A549 (cell line): Measurements from ENCODE around the gene SPRYD3. TPM values are rescaled to one million over a fixed set of nuclear protein-coding genes. Genes with fewer than 3 reads are reported as not detected.
A peak's percentile ranks its signal among the peaks of the same experiment; 100 is the strongest.

Source experiments
- ATAC-seq, 2 experiments: fragments of 200-7000 bp in 1 of 2; fragments of >200 bp in 1 of 2; cut with Nextera tagmentation in 1 of 2; cut with Tn5 transposase in 1 of 2; 3 replicates each; pipeline versions ENCODE4 v1.8.0 to v1.9.1; 2018 to 2020; ENCODE audit warnings: mild to moderate bottlenecking in 1 of 2, moderate library complexity in 1 of 2
- CTCF ChIA-PET: fragments of 300-600 bp; sonication (Branson Sonifier 250); formaldehyde crosslinking; extraction: SDS; loops from one replicate; lab custom pipeline; 2021; ENCODE audit warnings: antibody characterized with exemption, inconsistent platforms; lab: Yijun Ruan, JAX
- POLR2A ChIA-PET: fragments of 350-600 bp; formaldehyde crosslinking; extraction: SDS; loops from one replicate; lab custom pipeline; 2021; ENCODE audit warnings: antibody characterized with exemption, inconsistent platforms; lab: Yijun Ruan, JAX
- DNase-seq, 2 experiments: peaks; one replicate each; pipeline versions ENCODE4 v3.0.0 to v3.0.0-alpha.2; 2011 to 2016; ENCODE audit warnings: low read depth in 1 of 2, low spot score in 1 of 2
- FAIRE-seq: peaks from 2 replicates; lab custom pipeline; 2011; peaks lifted over from hg19 to GRCh38; lab: Jason Lieb, UNC
- H3K27ac ChIP-seq, 2 experiments: fragments of >200 bp; sonication (Bioruptor Twin); formaldehyde crosslinking; 3 replicates each; pipeline ENCODE4 v1.5.1; 2016 to 2017
- H3K4me1 ChIP-seq: fragments of >200 bp; sonication (Bioruptor Twin); formaldehyde crosslinking; 3 replicates; pipeline ENCODE4 v1.6.1; 2016
- H3K4me2 ChIP-seq: fragments of >200 bp; sonication (Bioruptor Twin); formaldehyde crosslinking; 3 replicates; pipeline ENCODE4 v1.6.1; 2016
- H3K4me3 ChIP-seq: fragments of >200 bp; sonication (Bioruptor Twin); formaldehyde crosslinking; 3 replicates; pipeline ENCODE4 v1.5.1; 2016
- H3K9me3 ChIP-seq: fragments of >200 bp; sonication (Bioruptor Twin); formaldehyde crosslinking; 3 replicates; pipeline ENCODE4 v1.6.1; 2016
- ATOH8 ChIP-seq: fragments of 250-450 bp; sonication (Bioruptor Pico); IDR thresholded peaks from 2 replicates; pipeline ENCODE4 v1.5.0; 2020; ENCODE audit warnings: low read depth, mild to moderate bottlenecking, moderate library complexity
- CBX2 ChIP-seq: fragments of 200-600 bp; sonication (generic); IDR thresholded peaks from 2 replicates; pipeline ENCODE4 v1.6.1; 2016; ENCODE audit warnings: low read depth, mild to moderate bottlenecking, borderline replicate concordance
- CBX8 ChIP-seq: fragments of 200-600 bp; sonication (generic); IDR thresholded peaks from 2 replicates; pipeline ENCODE4 v1.6.1; 2016
- CHD2 ChIP-seq: fragments of 150-350 bp; IDR thresholded peaks from 2 replicates; pipeline ENCODE4 v1.6.1; 2014; ENCODE audit warnings: low read length; ENCODE audit not compliant: partially characterized antibody
- HDAC2 ChIP-seq: fragments of 200-600 bp; sonication (generic); IDR thresholded peaks from 2 replicates; pipeline ENCODE4 v1.6.1; 2016
- HES2 ChIP-seq: fragments of >200 bp; sonication (Bioruptor Twin); formaldehyde crosslinking; IDR thresholded peaks from 2 replicates; pipeline ENCODE4 v1.6.1; 2016
- HOXB5 ChIP-seq: fragments of 250-450 bp; sonication (Bioruptor Pico); IDR thresholded peaks from 2 replicates; pipeline ENCODE4 v1.5.0; 2020; ENCODE audit warnings: mild to moderate bottlenecking, moderate library complexity
- KDM5A ChIP-seq: fragments of 200-600 bp; sonication (generic); IDR thresholded peaks from 2 replicates; pipeline ENCODE4 v1.6.1; 2016; ENCODE audit warnings: antibody characterized with exemption, mild to moderate bottlenecking
- MAX ChIP-seq: IDR thresholded peaks from 2 replicates; pipeline ENCODE4 v1.6.1; 2012
- MYC ChIP-seq: IDR thresholded peaks from 2 replicates; pipeline ENCODE4 v1.6.1; 2012; ENCODE audit warnings: mild to moderate bottlenecking, inconsistent platforms, low read length, improper control_type of control experiment, borderline replicate concordance
- NPAS2 ChIP-seq: fragments of 250-450 bp; sonication (Bioruptor Pico); IDR thresholded peaks from 2 replicates; pipeline ENCODE4 v1.8.0; 2022; ENCODE audit warnings: mild to moderate bottlenecking, moderate library complexity, borderline replicate concordance
- RFX5 ChIP-seq: fragments of 450-650 bp; IDR thresholded peaks from 2 replicates; pipeline ENCODE4 v1.7.1; 2014; ENCODE audit warnings: antibody characterized with exemption, mild to moderate bottlenecking, moderate library complexity
- SMC3 ChIP-seq: fragments of >200 bp; sonication (Bioruptor Twin); formaldehyde crosslinking; IDR thresholded peaks from 3 replicates; pipeline ENCODE4 v1.6.1; 2018; ENCODE audit warnings: inconsistent platforms
- TFCP2L1 ChIP-seq: fragments of 250-450 bp; sonication (Bioruptor Pico); IDR thresholded peaks from 2 replicates; pipeline ENCODE4 v1.5.0; 2021; ENCODE audit warnings: mild to moderate bottlenecking
- WGBS: methylation state at CpG from one replicate; pipeline ENCODE4 v1.1.6; 2017; ENCODE audit errors: missing lambda C conversion rate; 5-methylcytosine and 5-hydroxymethylcytosine counted together
- polyA plus RNA-seq, 4 experiments: library from polyadenylated mRNA; depleted of rRNA in 3 of 4; stranded (reverse); fragments of >200 nt; fragmentation: RNase III in 1 of 4; extraction: RNeasy Plus Mini Kit Qiagen cat#74134 plus additional on column Dnase treatment in 1 of 4; gene quantifications; 2 replicates in 3 of 4; 3 replicates in 1 of 4; pipeline ENCODE4 v1.2.3, GENCODE V29; 2011 to 2017

Gene SPRYD3
- polyA plus RNA-seq, 2 of the 4 experiments (the other 2 are of a cell fraction) = 17.3 to 26.8 TPM

GRCh38 chr12:53103860-53104305 lies 24.7 kb upstream of the SPRYD3 start:
- WGBS = 98% methylated on average over 3 of the region's 3 CpGs
- ChIA-PET POLR2A (interaction anchor here (1.2 kb wide), 1 partner anchor 76 kb away, joined by 3 read pairs; the partner anchor contains the start of gene ZNF740), CTCF (interaction anchor here (0.6 to 38.0 kb wide), 9 partner anchors 13 to 177 kb away, joined by 3 to 1424 read pairs (median 5); partner anchors contain the start of genes SPRYD3 and TNS2)
- Histone ChIP-seq H3K9me3 (no peaks in the 10 kb centered on the region), H3K4me2 (no peak overlapping the region), H3K4me3 (no peak overlapping the region), H3K4me1 (peaks cover 21% of the 10 kb centered on the region; the same call in 2 of the 3 replicates), H3K27ac (peak overlapping the region in 1 of 2 experiments; percentile 38; a peak in 1 of 6 replicates)
- TF ChIP-seq CHD2 (no peak), KDM5A (no peak), ATOH8 (CRISPR knock-in tag) (no peak)
- FAIRE-seq (no peak), ATAC-seq (no peak), DNase-seq (no peak)

- ATAC-seq = no peak
- no peak within 1 kb of the TSS for H3K4me3 ChIP-seq
- ChIA-PET CTCF (interaction anchor here (0.7 to 38.0 kb wide), 11 partner anchors 13 to 185 kb away, joined by 3 to 1424 read pairs (median 5); partner anchors contain the start of genes SPRYD3 and TNS2), POLR2A (interaction anchor here (1.2 to 1.3 kb wide), 3 partner anchors 24 to 77 kb away, joined by 3 to 4 read pairs (median 4); partner anchors contain the start of genes SPRYD3 and ZNF740)
- DNase-seq = no peak
- no peak for FAIRE-seq
- H3K4me2 ChIP-seq = 0 out of 3 replicates have a peak within 1 kb of the TSS, but pooled peaks have one; percentile 17
- 91% methylated on average over 19 of the region's 23 CpGs for WGBS
- peaks cover 26% of the 10 kb centered on the region; the same call in 2 of the 3 replicates for H3K4me1 ChIP-seq
- peak within 1 kb of the TSS in 1 of 2 experiments; percentile 38; a peak in 2 of 6 replicates for H3K27ac ChIP-seq
- TF ChIP-seq CBX8 = no peak
- no peaks in the 10 kb centered on the region for H3K9me3 ChIP-seq
Observed at GRCh38 chr12:53102883-53103807, 24.0 kb upstream of the SPRYD3 start, which contains the start of gene SOAT2. Gene SOAT2 (plus strand): TSS chr12:53103486. CDS start chr12:53103578, 92 bp downstream.

- ChIA-PET POLR2A (interaction anchor here (0.5 to 1.3 kb wide), 3 partner anchors 23 to 1235 kb away, joined by 3 to 4 read pairs (median 4); partner anchors contain the start of gene SPRYD3), CTCF (interaction anchor here (0.5 to 38.0 kb wide), 12 partner anchors 9 to 186 kb away, joined by 3 to 1424 read pairs (median 4); partner anchors contain the start of genes SPRYD3 and TNS2)
- peaks cover 27% of the 10 kb centered on the region; the same call in 2 of the 3 replicates for H3K4me1 ChIP-seq
- no peaks in the 10 kb centered on the region for H3K9me3 ChIP-seq
- WGBS = 90% methylated on average over 12 of the region's 12 CpGs
- no peak overlapping the region for H3K4me3 ChIP-seq
- TF ChIP-seq HOXB5 (no peak), MYC (no peak), SMC3 (no peak), HDAC2 (no peak), HES2 (no peak), CHD2 (no peak), KDM5A (no peak), TFCP2L1 (CRISPR knock-in tag) (no peak), CBX2 (no peak), RFX5 (no peak), MAX (no peak), NPAS2 (no peak)
- H3K27ac ChIP-seq = peak overlapping the region in 1 of 2 experiments; percentile 38; a peak in 2 of 6 replicates
- ATAC-seq (no peak), FAIRE-seq (no peak), DNase-seq (no peak)
- H3K4me2 ChIP-seq = 0 out of 3 replicates have a peak overlapping the region, but pooled peaks have one; percentile 17
Observed at GRCh38 chr12:53101931-53102781, 23.0 kb upstream of the SPRYD3 start.
